H9 (cell line): ENCODE results near the gene IFNA4. TPM values are rescaled to one million over a fixed set of nuclear protein-coding genes. Genes with fewer than 3 reads are reported as not detected.
"Not testable (repeated sequence)": the region's sequence is repeated elsewhere in the genome, so short reads cannot be mapped to it uniquely, and the experiment has no call there.

ENCODE experiments used
- DNase-seq: peaks from one replicate; pipeline ENCODE4 v3.0.0-alpha.2; 2017
- H2AFZ ChIP-seq: one replicate; pipeline ENCODE4 v1.6.1; 2013; ENCODE audit warnings: mild to moderate bottlenecking, low read length, control low read depth, moderate library complexity
- H2AK5ac ChIP-seq: 2 replicates; pipeline ENCODE4 v1.6.1; 2013; ENCODE audit warnings: low read length, control low read depth, mixed read lengths; ENCODE audit not compliant: insufficient read length
- H2BK120ac ChIP-seq: one replicate; pipeline ENCODE4 v1.6.1; 2013; ENCODE audit warnings: low read depth, mild to moderate bottlenecking, low read length, control low read depth, inconsistent platforms; ENCODE audit not compliant: poor library complexity, severe bottlenecking
- H2BK12ac ChIP-seq: 2 replicates; pipeline ENCODE4 v1.6.1; 2013; ENCODE audit warnings: low read length, control low read depth, mixed read lengths, low read depth; ENCODE audit not compliant: insufficient read length
- H2BK15ac ChIP-seq: 2 replicates; pipeline ENCODE4 v1.6.1; 2013; ENCODE audit warnings: low read depth, low read length, control low read depth
- H2BK20ac ChIP-seq: one replicate; pipeline ENCODE4 v1.6.1; 2013; ENCODE audit warnings: low read depth, mild to moderate bottlenecking, low read length, control low read depth, inconsistent platforms; ENCODE audit not compliant: poor library complexity, severe bottlenecking
- H2BK5ac ChIP-seq: 2 replicates; pipeline ENCODE4 v1.6.1; 2013; ENCODE audit warnings: low read length, control low read depth, mixed read lengths; ENCODE audit not compliant: insufficient read length
- H3K14ac ChIP-seq: 2 replicates; pipeline ENCODE4 v1.6.1; 2013; ENCODE audit warnings: low read length, control low read depth; ENCODE audit not compliant: insufficient read depth
- H3K18ac ChIP-seq: 2 replicates; pipeline ENCODE4 v1.6.1; 2013; ENCODE audit warnings: low read depth, mild to moderate bottlenecking, mixed read lengths, low read length, control low read depth; ENCODE audit not compliant: insufficient read length
- H3K23ac ChIP-seq: 2 replicates; pipeline ENCODE4 v1.6.1; 2013; ENCODE audit warnings: low read length, control low read depth, mixed read lengths, low read depth; ENCODE audit not compliant: insufficient read length
- H3K23me2 ChIP-seq: 2 replicates; pipeline ENCODE4 v1.6.1; 2013; ENCODE audit warnings: low read depth, mild to moderate bottlenecking, mixed read lengths, low read length, control low read depth; ENCODE audit not compliant: insufficient read length, poor library complexity, severe bottlenecking
- H3K27ac ChIP-seq: 2 replicates; pipeline ENCODE4 v1.5.1; 2013; ENCODE audit warnings: low read length, control low read depth, mixed read lengths, low read depth; ENCODE audit not compliant: insufficient read length
- H3K27me3 ChIP-seq: 2 replicates; pipeline ENCODE4 v1.6.1; 2013; ENCODE audit warnings: low read length, control low read depth, inconsistent platforms; ENCODE audit not compliant: insufficient read depth
- H3K4ac ChIP-seq: 2 replicates; pipeline ENCODE4 v1.6.1; 2013; ENCODE audit warnings: low read depth, mild to moderate bottlenecking, control low read depth, inconsistent platforms, low read length, moderate library complexity
- H3K4me1 ChIP-seq: 2 replicates; pipeline ENCODE4 v1.6.1; 2013; ENCODE audit warnings: low read length, control low read depth, inconsistent platforms; ENCODE audit not compliant: insufficient read depth
- H3K4me2 ChIP-seq: 2 replicates; pipeline ENCODE4 v1.6.1; 2013; ENCODE audit warnings: low read length, control low read depth, mixed read lengths; ENCODE audit not compliant: insufficient read length, insufficient read depth
- H3K56ac ChIP-seq: 2 replicates; pipeline ENCODE4 v1.6.1; 2013; ENCODE audit warnings: low read depth, mild to moderate bottlenecking, mixed read lengths, low read length, control low read depth; ENCODE audit not compliant: insufficient read length
- H3K79me1 ChIP-seq: 2 replicates; pipeline ENCODE4 v1.6.1; 2013; ENCODE audit warnings: low read depth, mild to moderate bottlenecking, moderate library complexity, low read length, control low read depth, inconsistent platforms; ENCODE audit not compliant: insufficient read depth, poor library complexity, severe bottlenecking
- H3K79me2 ChIP-seq: 2 replicates; pipeline ENCODE4 v1.6.1; 2013; ENCODE audit warnings: low read length, control low read depth, inconsistent platforms; ENCODE audit not compliant: insufficient read depth
- H3K9ac ChIP-seq: 2 replicates; pipeline ENCODE4 v1.6.1; 2013; ENCODE audit warnings: low read length, control low read depth, mixed read lengths; ENCODE audit not compliant: insufficient read length; ENCODE audit errors: extremely low read depth
- H3K9me3 ChIP-seq: one replicate; pipeline ENCODE4 v1.6.1; 2013; ENCODE audit warnings: low read depth, low read length, inconsistent platforms; ENCODE audit not compliant: control insufficient read depth
- H3T11ph ChIP-seq: one replicate; pipeline ENCODE4 v1.6.1; 2013; ENCODE audit warnings: mild to moderate bottlenecking, low read length, control low read depth, inconsistent platforms
- H4K20me1 ChIP-seq: one replicate; pipeline ENCODE4 v1.6.1; 2013; ENCODE audit not compliant: control insufficient read depth, insufficient read length, insufficient read depth
- H4K5ac ChIP-seq: 2 replicates; pipeline ENCODE4 v1.6.1; 2013; ENCODE audit warnings: low read depth, mild to moderate bottlenecking, mixed read lengths, low read length, control low read depth; ENCODE audit not compliant: insufficient read length
- H4K8ac ChIP-seq: replicated peaks from 2 replicates; pipeline ENCODE4 v1.6.1; 2013; ENCODE audit warnings: low read length, control low read depth, mixed read lengths, low read depth; ENCODE audit not compliant: insufficient read length
- H4K91ac ChIP-seq: 2 replicates; pipeline ENCODE4 v1.6.1; 2013; ENCODE audit warnings: low read depth, mild to moderate bottlenecking, moderate library complexity, mixed read lengths, low read length, control low read depth; ENCODE audit not compliant: insufficient read length
- H3K27ac Mint-ChIP-seq, 3 experiments: 2 replicates in 2 of 3; 3 replicates in 1 of 3; pipeline ENCODE4 v1.8.0; 2020 to 2021; ENCODE audit warnings: mixed read lengths in 3 of 3, mild to moderate bottlenecking in 1 of 3, moderate library complexity in 1 of 3
- H3K27me3 Mint-ChIP-seq: 2 replicates; pipeline ENCODE4 v1.8.0; 2021; ENCODE audit warnings: low read depth, mild to moderate bottlenecking, moderate library complexity, mixed read lengths
- H3K36me3 Mint-ChIP-seq, 3 experiments: 2 replicates in 2 of 3; 3 replicates in 1 of 3; pipeline ENCODE4 v1.8.0; 2020 to 2021; ENCODE audit warnings: low read depth in 3 of 3, mixed read lengths in 3 of 3; ENCODE audit not compliant: insufficient read depth in 1 of 3
- H3K4me1 Mint-ChIP-seq, 2 experiments: 2 replicates each; pipeline ENCODE4 v1.8.0; 2020; ENCODE audit warnings: mixed read lengths in 2 of 2
- H3K4me3 Mint-ChIP-seq, 2 experiments: 2 replicates in 1 of 2; 3 replicates in 1 of 2; pipeline ENCODE4 v1.8.0; 2020 to 2021; ENCODE audit warnings: mild to moderate bottlenecking in 2 of 2, mixed read lengths in 2 of 2, moderate library complexity in 1 of 2
- H3K9me3 Mint-ChIP-seq, 2 experiments: 2 replicates in 1 of 2; 3 replicates in 1 of 2; pipeline ENCODE4 v1.8.0; 2020; ENCODE audit warnings: mild to moderate bottlenecking in 2 of 2, mixed read lengths in 2 of 2, moderate library complexity in 1 of 2
- WGBS: extraction: QIAGEN DNeasy Blood & Tissue Kit; methylation state at CpG from one replicate; pipeline ENCODE4 v1.1.7; 2013; ENCODE audit warnings: missing lambda C conversion rate, low lambda C conversion rate, mixed read lengths; ENCODE audit not compliant: insufficient read length; ENCODE audit errors: extremely low coverage; 5-methylcytosine and 5-hydroxymethylcytosine counted together
- total RNA-seq: library from RNA; stranded (reverse); gene quantifications from 2 replicates; pipeline ENCODE4 v1.2.1, GENCODE V29; 2021
- TF ChIP-seq, protein P1 (sequence below): fragments of 200-600 bp; sonication (generic); conservative IDR thresholded peaks from 3 replicates; pipeline ENCODE4 v1.8.0; 2021; ENCODE audit warnings: antibody characterized with exemption, mild to moderate bottlenecking

IFNA4 gene
- total RNA-seq, 1 experiment from 2014 or later: not detected

DNA sequence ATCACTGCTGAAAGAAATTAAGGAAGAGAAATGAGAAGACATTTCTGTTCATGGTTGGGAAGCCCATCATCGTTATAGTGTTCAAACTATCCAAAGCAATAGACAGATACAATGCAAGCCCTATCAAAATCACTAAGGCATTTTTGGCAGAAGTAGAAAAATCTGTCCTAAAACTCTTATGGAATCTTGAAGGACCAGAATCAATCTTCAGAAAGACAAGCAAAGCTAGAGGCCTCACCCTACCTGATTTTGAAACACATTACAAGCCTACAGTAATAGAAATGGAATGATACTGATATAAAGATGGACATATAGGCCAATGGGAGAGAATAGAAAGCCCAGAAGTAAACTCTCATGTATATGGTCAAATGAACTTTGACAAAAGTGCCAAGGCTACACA is 16.0 kb downstream of the IFNA4 start:
- no CpG with 5 or more reads among the region's 1 CpG for WGBS
- Mint-ChIP-seq H3K36me3 (no peaks in the 10 kb centered on the region), H3K4me3 (no peak overlapping the region), H3K27ac (no peak overlapping the region), H3K4me1 (no peaks in the 10 kb centered on the region), H3K9me3 (no peaks in the 10 kb centered on the region), H3K27me3 (no peaks in the 10 kb centered on the region; the same call in none of the 2 replicates)
- Histone ChIP-seq H2BK5ac (no peak overlapping the region), H3K9me3 (no peaks in the 10 kb centered on the region), H3K23me2 (no peaks in the 10 kb centered on the region), H2BK20ac (no peak overlapping the region), H4K20me1 (no peaks in the 10 kb centered on the region), H4K91ac (no peak overlapping the region), H3K18ac (no peak overlapping the region), H3K56ac (no peak overlapping the region), H3K79me1 (no peaks in the 10 kb centered on the region), H2BK15ac (no peak overlapping the region), H2BK120ac (no peak overlapping the region), H3K4me1 (no peaks in the 10 kb centered on the region), H3K4ac (no peak overlapping the region), H3K9ac (no peak overlapping the region), H3T11ph (no peak overlapping the region), H3K23ac (no peak overlapping the region), H3K14ac (no peak overlapping the region), H4K8ac (no peak overlapping the region), H3K79me2 (no peaks in the 10 kb centered on the region), H2AK5ac (no peak overlapping the region), H3K27me3 (no peaks in the 10 kb centered on the region), H4K5ac (no peak overlapping the region), H3K27ac (no peak overlapping the region), H2AFZ (no peak overlapping the region), H3K4me2 (no peak overlapping the region), H2BK12ac (no peak overlapping the region)
- no peak for DNase-seq
- TF ChIP-seq, protein P1, sequence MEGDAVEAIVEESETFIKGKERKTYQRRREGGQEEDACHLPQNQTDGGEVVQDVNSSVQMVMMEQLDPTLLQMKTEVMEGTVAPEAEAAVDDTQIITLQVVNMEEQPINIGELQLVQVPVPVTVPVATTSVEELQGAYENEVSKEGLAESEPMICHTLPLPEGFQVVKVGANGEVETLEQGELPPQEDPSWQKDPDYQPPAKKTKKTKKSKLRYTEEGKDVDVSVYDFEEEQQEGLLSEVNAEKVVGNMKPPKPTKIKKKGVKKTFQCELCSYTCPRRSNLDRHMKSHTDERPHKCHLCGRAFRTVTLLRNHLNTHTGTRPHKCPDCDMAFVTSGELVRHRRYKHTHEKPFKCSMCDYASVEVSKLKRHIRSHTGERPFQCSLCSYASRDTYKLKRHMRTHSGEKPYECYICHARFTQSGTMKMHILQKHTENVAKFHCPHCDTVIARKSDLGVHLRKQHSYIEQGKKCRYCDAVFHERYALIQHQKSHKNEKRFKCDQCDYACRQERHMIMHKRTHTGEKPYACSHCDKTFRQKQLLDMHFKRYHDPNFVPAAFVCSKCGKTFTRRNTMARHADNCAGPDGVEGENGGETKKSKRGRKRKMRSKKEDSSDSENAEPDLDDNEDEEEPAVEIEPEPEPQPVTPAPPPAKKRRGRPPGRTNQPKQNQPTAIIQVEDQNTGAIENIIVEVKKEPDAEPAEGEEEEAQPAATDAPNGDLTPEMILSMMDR: no peak

GRCh38 chr9:21166560-21166959 is 20.8 kb downstream of the IFNA4 start, which contains the start of gene IFNA21:
Gene IFNA21 (minus strand): TSS chr9:21166660. CDS start chr9:21166612, 48 bp downstream.
- H3K36me3 Mint-ChIP-seq, H3K27ac ChIP-seq, H3K79me2 ChIP-seq, H3K27me3 Mint-ChIP-seq, H3K4me2 ChIP-seq, H2AFZ ChIP-seq, H3K23me2 ChIP-seq, H4K20me1 ChIP-seq, H4K5ac ChIP-seq, H3K4ac ChIP-seq, H2BK15ac ChIP-seq, H4K8ac ChIP-seq, H3K79me1 ChIP-seq, H3K9me3 ChIP-seq, H2BK20ac ChIP-seq, H2BK12ac ChIP-seq, H4K91ac ChIP-seq, H3K14ac ChIP-seq, H3K23ac ChIP-seq, H3K4me3 Mint-ChIP-seq, H3K56ac ChIP-seq, H2BK120ac ChIP-seq, H2AK5ac ChIP-seq, H3K9ac ChIP-seq, H3K27ac Mint-ChIP-seq, H3K9me3 Mint-ChIP-seq, H3K18ac ChIP-seq, H3T11ph ChIP-seq, H2BK5ac ChIP-seq, H3K4me1 ChIP-seq, H3K4me1 Mint-ChIP-seq, H3K27me3 ChIP-seq, DNase-seq: not testable (repeated sequence)
- no CpG with 5 or more reads among the region's 2 CpGs for WGBS
